Stimulated activated naive CD8-positive, alpha-beta T cell treated with anti-CD3 and anti-CD28 coated beads, Interleukin-15, Interleukin-2, amounts not matched to agents 100 ng/mL and 50 ng/mL, for 24 hours (primary cell): ENCODE measurements around the gene CMIP.
A peak's percentile ranks its signal among the peaks of the same experiment; 100 is the strongest.
"Not testable (repeated sequence)": the region's sequence is repeated elsewhere in the genome, so short reads cannot be mapped to it uniquely, and the experiment has no call there.

ENCODE experiments used
- H3K27ac Mint-ChIP-seq: one replicate; pipeline ENCODE4 v1.8.0; 2021; ENCODE audit warnings: mild to moderate bottlenecking, mixed read lengths
- H3K27me3 Mint-ChIP-seq: one replicate; pipeline ENCODE4 v1.8.0; 2021; ENCODE audit warnings: mixed read lengths
- H3K36me3 Mint-ChIP-seq: one replicate; pipeline ENCODE4 v1.8.0; 2021; ENCODE audit warnings: low read depth, mixed read lengths
- H3K4me1 Mint-ChIP-seq: one replicate; pipeline ENCODE4 v1.8.0; 2021; ENCODE audit warnings: low read depth, mixed read lengths
- H3K4me3 Mint-ChIP-seq: one replicate; pipeline ENCODE4 v1.8.0; 2021; ENCODE audit warnings: mild to moderate bottlenecking, mixed read lengths
- H3K9me3 Mint-ChIP-seq: one replicate; pipeline ENCODE4 v1.8.0; 2021; ENCODE audit warnings: mixed read lengths

Gene CMIP

GRCh38 chr16:81515721-81516120 lies 71.1 kb downstream of the CMIP start:
- Mint-ChIP-seq H3K27me3 (no peaks in the 10 kb centered on the region), H3K27ac (no peak overlapping the region), H3K4me3 (no peak overlapping the region), H3K36me3 (no peaks in the 10 kb centered on the region), H3K9me3 (no peaks in the 10 kb centered on the region), H3K4me1 (peaks cover 35% of the 10 kb centered on the region)

DNA sequence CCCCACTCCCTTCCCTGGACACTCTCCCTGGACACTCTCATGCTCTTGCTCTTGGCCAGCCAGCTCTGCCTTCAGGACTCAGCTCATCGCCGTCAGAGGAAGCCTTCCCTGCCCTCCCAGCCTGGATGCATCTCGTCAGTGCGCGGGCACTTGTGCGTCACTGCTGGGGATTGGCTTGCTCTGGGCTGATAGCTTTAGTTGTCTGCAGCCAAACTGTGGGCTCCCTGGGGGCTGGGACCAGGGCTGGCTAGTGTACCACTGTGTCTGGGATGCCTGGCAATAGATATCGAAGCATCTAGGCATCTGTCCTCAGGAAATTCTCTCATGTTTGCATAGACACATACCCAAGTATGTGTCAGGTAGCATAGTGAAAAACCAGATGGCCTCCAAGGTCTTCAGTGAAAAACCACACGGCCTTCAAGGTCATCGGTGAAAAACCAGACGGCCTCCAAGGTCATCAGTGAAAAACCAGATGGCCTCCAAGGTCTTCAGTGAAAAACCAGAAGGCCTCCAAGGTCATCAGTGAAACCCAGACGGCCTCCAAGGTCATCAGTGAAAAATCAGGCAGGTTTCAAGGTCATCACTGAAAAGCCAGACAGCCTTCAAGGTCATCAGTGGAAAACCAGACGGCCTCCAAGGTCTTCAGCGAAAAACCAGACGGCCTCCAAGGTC lies 72.0 kb downstream of the CMIP start:
- Mint-ChIP-seq H3K27me3 (no peaks in the 10 kb centered on the region), H3K4me1 (peaks cover 44% of the 10 kb centered on the region)

GRCh38 chr16:81517150-81517499 lies 72.5 kb downstream of the CMIP start:
- H3K27ac Mint-ChIP-seq, result no peak overlapping the region
- H3K9me3 Mint-ChIP-seq, result no peaks in the 10 kb centered on the region
- peaks cover 48% of the 10 kb centered on the region for H3K4me1 Mint-ChIP-seq
- H3K4me3 Mint-ChIP-seq, result no peak overlapping the region
- H3K27me3 Mint-ChIP-seq, result no peaks in the 10 kb centered on the region
- no peaks in the 10 kb centered on the region for H3K36me3 Mint-ChIP-seq

More for the DNA sequence above, 72.0 kb downstream of the CMIP start:
- no peaks in the 10 kb centered on the region for H3K36me3 Mint-ChIP-seq
- no peak overlapping the region for H3K4me3 Mint-ChIP-seq
- H3K27ac Mint-ChIP-seq, result no peak overlapping the region
- H3K9me3 Mint-ChIP-seq, result no peaks in the 10 kb centered on the region

DNA sequence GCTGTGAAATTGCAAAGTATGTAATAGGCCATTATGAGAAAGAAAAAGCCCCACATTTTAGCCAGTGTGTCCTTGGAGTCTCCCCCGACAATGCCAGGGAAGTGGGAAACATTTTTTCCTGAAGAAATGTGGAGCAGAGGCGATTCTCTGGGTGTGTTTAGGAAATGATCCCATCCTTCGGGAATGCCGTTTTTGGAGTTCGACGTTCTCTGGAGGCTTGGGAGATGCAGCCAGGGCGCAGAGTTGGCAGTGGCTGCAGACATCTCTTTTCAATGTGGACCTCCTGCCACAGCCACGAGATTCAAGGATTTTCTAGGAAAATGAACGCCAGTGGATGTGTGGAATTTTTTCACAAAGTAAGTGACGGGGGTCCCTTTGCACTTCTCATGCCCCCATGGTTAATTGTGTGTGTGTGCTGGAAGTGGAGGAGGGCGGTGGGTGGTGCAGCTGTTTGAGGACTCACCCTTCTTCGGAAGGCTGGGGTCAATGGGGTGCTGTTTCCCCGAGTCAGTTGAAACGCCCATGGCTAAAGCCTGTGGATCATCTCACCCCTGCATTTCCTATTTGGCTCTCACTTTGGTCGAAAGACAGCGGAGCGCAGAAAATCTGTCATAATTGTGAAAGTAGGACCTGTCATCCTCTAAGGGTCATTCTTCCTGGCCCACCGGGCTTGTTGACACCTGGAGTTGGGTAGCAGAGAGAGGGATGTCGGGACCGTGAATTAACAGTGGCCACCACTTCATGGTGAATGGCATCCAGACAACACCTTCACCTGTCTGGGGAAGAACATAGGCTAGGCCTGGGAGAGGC lies 73.2 kb downstream of the CMIP start:
- H3K36me3 Mint-ChIP-seq, result no peaks in the 10 kb centered on the region
- no peaks in the 10 kb centered on the region for H3K9me3 Mint-ChIP-seq
- H3K27me3 Mint-ChIP-seq, result no peaks in the 10 kb centered on the region
- H3K4me1 Mint-ChIP-seq, result peaks cover 52% of the 10 kb centered on the region
- no peak overlapping the region for H3K4me3 Mint-ChIP-seq
- H3K27ac Mint-ChIP-seq, result no peak overlapping the region

GRCh38 chr16:81518439-81518757 lies 73.8 kb downstream of the CMIP start:
- no peaks in the 10 kb centered on the region for H3K27me3 Mint-ChIP-seq
- no peak overlapping the region for H3K27ac Mint-ChIP-seq
- no peak overlapping the region for H3K4me3 Mint-ChIP-seq
- H3K4me1 Mint-ChIP-seq, result peaks cover 52% of the 10 kb centered on the region
- H3K9me3 Mint-ChIP-seq, result no peaks in the 10 kb centered on the region
- no peaks in the 10 kb centered on the region for H3K36me3 Mint-ChIP-seq

DNA sequence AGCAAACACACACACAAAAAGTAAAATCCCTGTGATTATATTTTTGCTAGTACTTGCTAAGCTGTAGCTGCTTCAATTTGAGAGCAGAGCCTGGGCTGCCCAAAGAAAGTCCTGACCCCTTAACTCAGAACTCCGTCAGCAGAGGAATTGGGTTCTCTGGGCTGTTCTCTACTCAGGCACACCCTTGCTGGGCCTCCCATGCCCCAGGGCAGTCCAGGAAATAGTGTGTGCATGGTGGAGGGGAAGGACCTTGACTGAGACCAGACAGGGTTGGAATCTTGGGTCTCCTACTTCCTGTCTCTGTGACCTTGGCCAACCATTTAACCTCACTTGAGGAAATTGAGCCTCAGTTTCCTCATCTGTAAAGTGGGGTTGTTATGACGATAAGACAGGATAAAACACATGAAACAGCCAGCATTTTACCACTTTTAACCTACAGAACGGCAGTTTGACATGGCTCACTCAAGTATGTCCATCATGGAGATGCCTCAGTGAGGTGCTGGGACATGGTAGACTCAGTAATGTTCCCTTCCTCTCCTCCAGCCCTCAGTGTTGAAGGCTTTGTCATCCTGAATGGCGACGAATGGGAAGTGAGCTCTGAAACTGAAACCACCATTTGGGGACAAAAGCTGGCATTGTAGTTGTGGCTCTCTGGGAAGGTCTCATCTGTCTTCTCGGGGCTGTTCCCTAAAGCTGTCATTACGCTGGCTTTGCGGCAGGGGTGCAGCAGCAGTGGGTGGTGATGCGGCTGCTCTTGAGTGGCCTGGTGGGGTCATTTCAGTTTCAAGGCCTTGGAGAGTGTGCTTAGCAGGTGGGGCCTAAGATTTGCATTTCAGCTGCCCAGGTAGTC lies 74.9 kb downstream of the CMIP start:
- peak overlapping the region; percentile 67 for H3K27ac Mint-ChIP-seq
- no peaks in the 10 kb centered on the region for H3K36me3 Mint-ChIP-seq
- H3K4me3 Mint-ChIP-seq, result peak overlapping the region; percentile 30
- H3K27me3 Mint-ChIP-seq, result no peaks in the 10 kb centered on the region
- no peaks in the 10 kb centered on the region for H3K9me3 Mint-ChIP-seq
- peaks cover 52% of the 10 kb centered on the region for H3K4me1 Mint-ChIP-seq

- Mint-ChIP-seq H3K4me3 (no peak overlapping the region), H3K36me3 (no peaks in the 10 kb centered on the region), H3K27me3 (no peaks in the 10 kb centered on the region), H3K27ac (peak overlapping the region; percentile 67), H3K9me3 (no peaks in the 10 kb centered on the region), H3K4me1 (peaks cover 52% of the 10 kb centered on the region)
Measured at GRCh38 chr16:81520151-81520470, 75.5 kb downstream of the CMIP start.

DNA sequence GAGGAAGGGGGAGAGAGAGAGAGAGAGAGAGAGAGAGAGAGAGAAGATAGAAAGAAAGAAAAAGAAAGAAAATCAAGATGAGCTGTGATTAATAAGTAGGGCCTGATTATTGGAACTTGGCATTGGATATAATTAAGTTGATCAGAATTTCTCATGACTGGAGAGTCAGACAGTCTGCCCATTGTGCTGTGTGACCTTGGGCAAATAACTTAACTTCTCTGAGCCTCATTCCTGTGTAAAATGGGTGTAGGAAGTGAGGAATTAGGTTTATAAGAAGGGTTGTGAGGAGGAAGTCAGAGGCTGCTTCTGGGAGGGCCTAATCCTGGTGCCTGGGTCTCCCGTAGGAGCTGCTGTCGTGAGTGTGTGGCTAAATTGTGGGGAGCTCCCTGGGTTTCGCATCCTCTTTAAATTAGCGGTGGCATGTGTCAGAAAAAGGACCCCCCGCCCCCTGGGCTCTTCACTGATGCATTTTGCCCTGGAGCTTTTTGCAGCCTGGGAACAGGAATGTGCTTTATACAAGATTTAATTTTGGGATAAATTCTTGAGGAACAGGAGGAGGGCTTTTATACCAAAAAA lies 76.0 kb downstream of the CMIP start:
- Mint-ChIP-seq H3K4me1 (peaks cover 55% of the 10 kb centered on the region), H3K27ac (no peak overlapping the region), H3K36me3 (no peaks in the 10 kb centered on the region), H3K27me3 (no peaks in the 10 kb centered on the region), H3K9me3 (no peaks in the 10 kb centered on the region), H3K4me3 (no peak overlapping the region)

GRCh38 chr16:81521141-81521626 lies 76.6 kb downstream of the CMIP start:
- Mint-ChIP-seq H3K4me1 (peaks cover 60% of the 10 kb centered on the region), H3K27ac (no peak overlapping the region), H3K9me3 (no peaks in the 10 kb centered on the region), H3K4me3 (no peak overlapping the region), H3K27me3 (no peaks in the 10 kb centered on the region), H3K36me3 (no peaks in the 10 kb centered on the region)

GRCh38 chr16:81522108-81522701 lies 77.6 kb downstream of the CMIP start:
- no peaks in the 10 kb centered on the region for H3K9me3 Mint-ChIP-seq
- H3K27ac Mint-ChIP-seq, result no peak overlapping the region
- H3K4me3 Mint-ChIP-seq, result no peak overlapping the region
- H3K4me1 Mint-ChIP-seq, result peaks cover 69% of the 10 kb centered on the region
- no peaks in the 10 kb centered on the region for H3K36me3 Mint-ChIP-seq
- H3K27me3 Mint-ChIP-seq, result no peaks in the 10 kb centered on the region

DNA sequence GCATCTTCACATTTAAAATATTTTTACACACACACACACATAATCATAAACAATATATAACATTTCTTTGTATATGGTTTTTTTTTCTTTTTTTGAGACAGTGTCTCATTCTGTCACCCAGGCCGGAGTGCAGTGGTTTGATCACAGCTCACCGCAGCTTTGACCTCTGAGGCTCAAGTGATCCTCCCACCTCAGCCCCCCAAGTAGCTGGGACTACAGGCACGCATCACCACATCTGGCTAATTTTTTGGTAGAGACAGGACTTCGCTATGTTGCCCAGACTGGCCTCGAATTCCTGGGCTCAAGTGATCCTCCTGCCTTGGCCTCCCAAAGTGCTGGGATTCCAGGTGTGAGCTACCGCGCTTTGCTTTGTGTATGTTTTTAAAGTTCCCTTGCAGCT lies 78.2 kb downstream of the CMIP start:
- not testable (repeated sequence) for H3K36me3 Mint-ChIP-seq, H3K9me3 Mint-ChIP-seq, H3K27me3 Mint-ChIP-seq, H3K4me3 Mint-ChIP-seq
- Mint-ChIP-seq H3K27ac (peak overlapping the region; percentile 31), H3K4me1 (peaks cover 76% of the 10 kb centered on the region)

DNA sequence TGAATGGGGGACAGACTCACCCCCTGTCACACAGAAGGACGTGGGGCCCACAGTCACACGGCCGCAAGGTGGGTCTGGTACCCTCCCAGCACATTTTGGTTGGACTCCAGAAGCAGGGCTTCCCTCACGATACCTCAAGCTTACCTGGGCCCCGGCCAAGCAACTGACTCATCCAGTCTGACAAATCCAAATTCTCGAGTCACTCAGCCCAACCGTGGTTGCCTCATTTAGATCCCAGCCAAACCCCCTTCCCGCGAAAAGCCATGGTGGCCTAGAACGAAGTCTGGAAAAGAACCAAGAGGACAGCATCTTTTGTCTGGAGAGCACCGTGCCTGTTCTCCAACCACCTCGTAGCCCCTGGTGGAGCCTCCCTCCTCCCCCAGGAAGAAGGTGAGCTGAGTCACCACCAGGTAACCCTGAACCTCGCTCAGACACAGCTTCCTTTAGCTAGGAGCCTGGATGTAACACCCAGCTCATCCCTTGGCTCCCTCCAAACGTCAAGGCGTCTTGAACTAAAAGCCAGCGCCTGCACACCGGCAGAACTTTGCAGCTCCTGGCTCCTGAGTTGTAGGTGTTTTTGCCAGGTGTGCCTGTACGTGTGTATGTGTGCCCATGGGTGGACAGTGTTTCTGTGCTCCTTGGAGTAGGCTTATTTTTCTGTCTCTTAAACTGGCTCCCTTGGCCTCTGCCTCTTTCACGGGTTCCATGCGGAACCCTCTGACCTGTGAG lies 78.9 kb downstream of the CMIP start:
- Mint-ChIP-seq H3K27ac (peak overlapping the region; percentile 9), H3K4me1 (peaks cover 83% of the 10 kb centered on the region), H3K9me3 (no peaks in the 10 kb centered on the region), H3K27me3 (no peaks in the 10 kb centered on the region), H3K36me3 (peaks cover 3% of the 10 kb centered on the region), H3K4me3 (no peak overlapping the region)

GRCh38 chr16:81524382-81524781 lies 79.8 kb downstream of the CMIP start:
- H3K4me3 Mint-ChIP-seq, result no peak overlapping the region
- no peak overlapping the region for H3K27ac Mint-ChIP-seq
- no peaks in the 10 kb centered on the region for H3K9me3 Mint-ChIP-seq
- peaks cover 87% of the 10 kb centered on the region for H3K4me1 Mint-ChIP-seq
- peaks cover 3% of the 10 kb centered on the region for H3K36me3 Mint-ChIP-seq
- H3K27me3 Mint-ChIP-seq, result no peaks in the 10 kb centered on the region

GRCh38 chr16:81524885-81525284 lies 80.3 kb downstream of the CMIP start:
- H3K4me1 Mint-ChIP-seq, result peaks cover 82% of the 10 kb centered on the region
- H3K36me3 Mint-ChIP-seq, H3K4me3 Mint-ChIP-seq, H3K27me3 Mint-ChIP-seq, H3K27ac Mint-ChIP-seq, H3K9me3 Mint-ChIP-seq: not testable (repeated sequence)
